Keratinocyte (primary cell): Measurements from ENCODE around the gene TBC1D19.

Source experiments
- CTCF ChIP-seq, 3 experiments: IDR thresholded peaks in 1 of 3; conservative IDR thresholded peaks in 1 of 3; optimal IDR thresholded peaks in 1 of 3; 2 replicates in 2 of 3; 3 replicates in 1 of 3; pipeline versions ENCODE3 to v1.5.1; 2011; ENCODE audit warnings: low read length in 3 of 3, mild to moderate bottlenecking in 3 of 3, moderate library complexity in 2 of 3, control low read depth in 1 of 3, inconsistent platforms in 1 of 3; ENCODE audit not compliant: insufficient read depth in 2 of 3; ENCODE audit errors: extremely low read depth in 1 of 3
- EZH2 ChIP-seq: IDR thresholded peaks from one replicate; pipeline ENCODE4 v1.6.1; 2012; ENCODE audit warnings: inconsistent platforms, mild to moderate bottlenecking, low read length, moderate library complexity

- TF ChIP-seq CTCF (optimal IDR thresholded peaks at IDR 0.05 in 1 of 3, IDR thresholded peaks at IDR 0.05 in 1 of 3, conservative IDR thresholded peaks at IDR 0.05 in 1 of 3; ENCODE audit: extremely low read depth in 1 of 3, insufficient read depth in 2 of 3, low read length in 3 of 3) (no peak), EZH2 (no peak)
Observed at GRCh38 chr4:26663888-26664287, 80.0 kb downstream of the TBC1D19 start.
